IMR-90 (cell line): ENCODE results near the gene ALDH3B2. TPM values are rescaled to one million over a fixed set of nuclear protein-coding genes. Genes with fewer than 3 reads are reported as not detected.

Source experiments
- ATAC-seq: fragments of 200-7000 bp; cut with Tn5 transposase; 2 replicates; pipeline ENCODE4 v1.9.1; 2020; ENCODE audit warnings: low read depth, mild to moderate bottlenecking, moderate library complexity
- BruUV-seq: library from RNA; stranded (reverse); fragments of 400-500 nt; replicated peaks from 2 replicates; lab custom pipeline; 2021; lab: Mats Ljungman, UMichigan
- CTCF ChIA-PET: fragments of 300-600 bp; formaldehyde crosslinking; extraction: SDS; loops from one replicate; lab custom pipeline; 2021; ENCODE audit warnings: antibody characterized with exemption; lab: Yijun Ruan, JAX
- POLR2A ChIA-PET: fragments of 300-600 bp; sonication (Branson Sonifier 250); formaldehyde crosslinking; loops from one replicate; lab custom pipeline; 2022; ENCODE audit warnings: antibody characterized with exemption; ENCODE audit not compliant: unreplicated experiment; lab: Charles Lee
- DNase-seq: peaks from one replicate; pipeline ENCODE4 v3.0.0; 2013
- H2AFZ ChIP-seq: replicated peaks from 2 replicates; pipeline ENCODE3; 2013; ENCODE audit warnings: low read length, mild to moderate bottlenecking; ENCODE audit not compliant: poor library complexity
- H2AK5ac ChIP-seq: 2 replicates; pipeline ENCODE4 v1.6.1; 2013; ENCODE audit warnings: low read depth, low read length, inconsistent platforms
- H2AK9ac ChIP-seq: replicated peaks from 2 replicates; pipeline ENCODE3; 2013; ENCODE audit warnings: mild to moderate bottlenecking, low read depth, low read length, moderate library complexity; ENCODE audit not compliant: poor library complexity
- H2BK120ac ChIP-seq: 2 replicates; pipeline ENCODE4 v1.6.1; 2013; ENCODE audit warnings: low read depth, low read length, inconsistent platforms
- H2BK15ac ChIP-seq: 3 replicates; pipeline ENCODE4 v1.6.1; 2013; ENCODE audit warnings: low read depth, low read length, inconsistent platforms
- H2BK20ac ChIP-seq: 2 replicates; pipeline ENCODE4 v1.6.1; 2013; ENCODE audit warnings: low read depth, mild to moderate bottlenecking, inconsistent platforms, low read length, moderate library complexity
- H2BK5ac ChIP-seq: 2 replicates; pipeline ENCODE4 v1.6.1; 2013; ENCODE audit warnings: mild to moderate bottlenecking, low read depth, low read length, inconsistent platforms; ENCODE audit not compliant: poor library complexity, severe bottlenecking
- H3K14ac ChIP-seq: replicated peaks from 2 replicates; pipeline ENCODE4 v1.6.1; 2013; ENCODE audit warnings: low read depth, low read length, inconsistent platforms
- H3K18ac ChIP-seq: 2 replicates; pipeline ENCODE4 v1.6.1; 2013; ENCODE audit warnings: low read depth, low read length, control low read depth
- H3K23ac ChIP-seq: 2 replicates; pipeline ENCODE4 v1.6.1; 2013; ENCODE audit warnings: low read depth, low read length, inconsistent platforms
- H3K27ac ChIP-seq: 2 replicates; pipeline ENCODE4 v1.5.1; 2013; ENCODE audit warnings: mild to moderate bottlenecking, control low read depth, low read length; ENCODE audit not compliant: insufficient read depth
- H3K27me3 ChIP-seq: 2 replicates; pipeline ENCODE4 v1.6.1; 2013; ENCODE audit warnings: low read length; ENCODE audit not compliant: control insufficient read depth, insufficient read depth
- H3K36me3 ChIP-seq: 2 replicates; pipeline ENCODE4 v1.6.1; 2013; ENCODE audit warnings: low read length, mixed read lengths; ENCODE audit not compliant: control insufficient read depth, insufficient read depth
- H3K4ac ChIP-seq: 2 replicates; pipeline ENCODE4 v1.6.1; 2013; ENCODE audit warnings: low read depth, low read length, inconsistent platforms
- H3K4me1 ChIP-seq: 2 replicates; pipeline ENCODE4 v1.6.1; 2013; ENCODE audit warnings: low read length, mixed read lengths; ENCODE audit not compliant: control insufficient read depth, insufficient read depth
- H3K4me2 ChIP-seq: 2 replicates; pipeline ENCODE4 v1.6.1; 2013; ENCODE audit warnings: low read depth, mild to moderate bottlenecking, control low read depth, low read length, moderate library complexity
- H3K4me3 ChIP-seq: 2 replicates; pipeline ENCODE4 v1.5.1; 2013; ENCODE audit warnings: low read depth, mild to moderate bottlenecking, control low read depth, low read length, moderate library complexity; ENCODE audit not compliant: insufficient read depth
- H3K56ac ChIP-seq: 2 replicates; pipeline ENCODE4 v1.6.1; 2013; ENCODE audit warnings: low read length, inconsistent platforms; ENCODE audit not compliant: insufficient read depth; ENCODE audit errors: extremely low read depth
- H3K79me1 ChIP-seq, 2 experiments: 2 replicates each; pipeline ENCODE4 v1.6.1; 2013; ENCODE audit warnings: low read length in 2 of 2, inconsistent platforms in 1 of 2, low read depth in 1 of 2
- H3K9ac ChIP-seq: 2 replicates; pipeline ENCODE4 v1.6.1; 2013; ENCODE audit warnings: low read depth, low read length, control low read depth
- H3K9me1 ChIP-seq: 2 replicates; pipeline ENCODE4 v1.6.1; 2013; ENCODE audit warnings: low read length, inconsistent platforms; ENCODE audit not compliant: insufficient read depth
- H3K9me3 ChIP-seq: 2 replicates; pipeline ENCODE4 v1.6.1; 2013; ENCODE audit warnings: low read length; ENCODE audit not compliant: control insufficient read depth, insufficient read depth
- H4K20me1 ChIP-seq: 2 replicates; pipeline ENCODE4 v1.6.1; 2013; ENCODE audit warnings: low read length, inconsistent platforms; ENCODE audit not compliant: insufficient read depth
- H4K5ac ChIP-seq: 2 replicates; pipeline ENCODE4 v1.6.1; 2013; ENCODE audit warnings: mild to moderate bottlenecking, low read depth, low read length, control low read depth
- H4K8ac ChIP-seq, 2 experiments: 2 replicates each; pipeline ENCODE4 v1.6.1; 2013; ENCODE audit warnings: low read depth in 2 of 2, low read length in 2 of 2, control low read depth in 1 of 2, inconsistent platforms in 1 of 2
- H4K91ac ChIP-seq: 2 replicates; pipeline ENCODE4 v1.6.1; 2013; ENCODE audit warnings: low read depth, low read length, inconsistent platforms; ENCODE audit not compliant: insufficient read depth
- CEBPB ChIP-seq: IDR thresholded peaks from 2 replicates; pipeline ENCODE4 v1.6.1; 2012; ENCODE audit warnings: low read depth, low read length, improper control_type of control experiment
- CHD1 ChIP-seq: IDR thresholded peaks from 2 replicates; pipeline ENCODE4 v1.6.1; 2012; ENCODE audit warnings: low read depth, low read length, improper control_type of control experiment
- ELK1 ChIP-seq: fragments of 150-350 bp; IDR thresholded peaks from 2 replicates; pipeline ENCODE4 v1.6.1; 2016; ENCODE audit warnings: low read depth, mild to moderate bottlenecking, low read length, moderate library complexity, borderline replicate concordance
- FOS ChIP-seq: fragments of 150-350 bp; IDR thresholded peaks from 2 replicates; pipeline ENCODE4 v1.6.1; 2016; ENCODE audit warnings: low read depth, low read length
- MAFK ChIP-seq: IDR thresholded peaks from 2 replicates; pipeline ENCODE4 v1.6.1; 2012; ENCODE audit warnings: low read depth, low read length, improper control_type of control experiment
- MAZ ChIP-seq: IDR thresholded peaks from 2 replicates; pipeline ENCODE4 v1.6.1; 2012; ENCODE audit warnings: low read depth, mild to moderate bottlenecking, low read length, improper control_type of control experiment, moderate library complexity, borderline replicate concordance
- MXI1 ChIP-seq: IDR thresholded peaks from 2 replicates; pipeline ENCODE4 v1.6.1; 2012; ENCODE audit warnings: low read depth, mild to moderate bottlenecking, low read length, moderate library complexity, borderline replicate concordance
- NFE2L2 ChIP-seq: fragments of 150-350 bp; IDR thresholded peaks from 2 replicates; pipeline ENCODE4 v1.6.1; 2016; ENCODE audit warnings: low read depth, mild to moderate bottlenecking, low read length
- POLR2A ChIP-seq: IDR thresholded peaks from 2 replicates; pipeline ENCODE4 v1.6.1; 2012; ENCODE audit warnings: mild to moderate bottlenecking, low read depth, low read length
- RAD21 ChIP-seq: IDR thresholded peaks from 2 replicates; pipeline ENCODE4 v1.6.1; 2012; ENCODE audit warnings: low read length, improper control_type of control experiment
- RFX5 ChIP-seq: IDR thresholded peaks from 2 replicates; pipeline ENCODE4 v1.8.0; 2012; ENCODE audit warnings: low read depth, mild to moderate bottlenecking, low read length, moderate library complexity
- SMC3 ChIP-seq: fragments of 150-350 bp; IDR thresholded peaks from 2 replicates; pipeline ENCODE4 v1.6.1; 2016; ENCODE audit warnings: low read depth, mild to moderate bottlenecking, antibody characterized with exemption, low read length, moderate library complexity
- USF2 ChIP-seq: fragments of 150-350 bp; IDR thresholded peaks from 2 replicates; pipeline ENCODE4 v1.6.1; 2017; ENCODE audit warnings: mild to moderate bottlenecking, antibody characterized with exemption, low read length, low read depth
- WGBS, 2 experiments: methylation state at CpG; one replicate each; pipeline versions ENCODE4 v1.1.5 to v1.1.7; 2013; ENCODE audit warnings: missing lambda C conversion rate in 2 of 2; ENCODE audit not compliant: insufficient read length in 1 of 2; ENCODE audit errors: extremely low coverage in 2 of 2; 5-methylcytosine and 5-hydroxymethylcytosine counted together
- dilution Hi-C: fragments of 300-500 bp; cut with HindIII; formaldehyde crosslinking; loops from one replicate; pipeline ENCODE4 v1.14.3; 2018; ENCODE audit warnings: low sequenced_read_pairs; ENCODE audit not compliant: unreplicated experiment
- in situ Hi-C: fragments of 300-500 bp; cut with MboI; formaldehyde crosslinking; loops from 3 replicates; pipeline ENCODE4 v1.14.3; 2019; ENCODE audit warnings: low sequenced_read_pairs, inconsistent platforms, mixed read lengths
- intact Hi-C: fragments of 100-400 bp; cut with micrococcal nuclease; formaldehyde crosslinking; loops from 2 replicates; pipeline ENCODE4 v1.10.0; 2022
- polyA plus RNA-seq, 3 experiments: library from polyadenylated mRNA; depleted of rRNA; stranded (reverse); fragments of >200 nt; gene quantifications; 2 replicates each; pipeline ENCODE4 v1.2.3, GENCODE V29; 2012; ENCODE audit warnings: low replicate concordance in 1 of 3
- total RNA-seq: library from RNA; depleted of rRNA; stranded (reverse); fragments of >200 nt; gene quantifications from 2 replicates; pipeline ENCODE4 v1.2.3, GENCODE V29; 2012

The ALDH3B2 gene
- total and polyA plus RNA-seq, 2 of the 4 experiments (the other 2 are of a cell fraction) = not detected

GRCh38 chr11:67640021-67640757 is 34.2 kb downstream of the ALDH3B2 start (continued):
- no peak for TF ChIP-seq MAZ

- Histone ChIP-seq H2AK9ac (no peak within 1 kb of the TSS), H4K8ac (no peak within 1 kb of the TSS), H2BK5ac (no peak within 1 kb of the TSS), H3K27me3 (peaks cover 16% of the 10 kb centered on the region; the same call in 1 of the 2 replicates), H2BK15ac (no peak within 1 kb of the TSS), H3K4me2 (no peak within 1 kb of the TSS), H3K23ac (no peak within 1 kb of the TSS), H3K18ac (no peak within 1 kb of the TSS), H2AK5ac (no peak within 1 kb of the TSS), H4K91ac (no peak within 1 kb of the TSS), H3K27ac (no peak within 1 kb of the TSS), H3K9me3 (no peaks in the 10 kb centered on the region; the same call in 1 of the 2 replicates), H3K9ac (no peak within 1 kb of the TSS), H3K56ac (no peak within 1 kb of the TSS), H3K4me3 (no peak within 1 kb of the TSS), H4K20me1 (no peaks in the 10 kb centered on the region), H3K14ac (no peak within 1 kb of the TSS), H2AFZ (peak within 1 kb of the TSS; percentile 63), H3K36me3 (no peaks in the 10 kb centered on the region), H3K4ac (no peak within 1 kb of the TSS), H2BK120ac (no peak within 1 kb of the TSS), H3K4me1 (no peaks in the 10 kb centered on the region), H2BK20ac (no peak within 1 kb of the TSS), H3K9me1 (no peaks in the 10 kb centered on the region), H3K79me1 (no peaks in the 10 kb centered on the region), H4K5ac (no peak within 1 kb of the TSS)
- in situ Hi-C loops (no loop called here), dilution Hi-C loops (no loop called here), intact Hi-C loops (no loop called here)
- WGBS, 2 experiments = 68% methylated on average over 9 of the region's 18 CpGs; no CpG with 5 or more reads in 1 of the 2 experiments
- DNase-seq (no peak), ATAC-seq (no peak)
- no peak for TF ChIP-seq NFE2L2
- no peak for TF ChIP-seq ELK1
- TF ChIP-seq MAZ = no peak
- TF ChIP-seq SMC3 = no peak
- TF ChIP-seq POLR2A = no peak
- no peak for TF ChIP-seq USF2
- TF ChIP-seq FOS = no peak
- no peak for TF ChIP-seq MXI1
- TF ChIP-seq MAFK = no peak
- no peak for TF ChIP-seq CEBPB
- TF ChIP-seq RFX5 = no peak
- TF ChIP-seq CHD1 = no peak
- no peak for TF ChIP-seq RAD21
- ChIA-PET POLR2A (no interaction called here), CTCF (interaction anchor here (0.5 kb wide), 1 partner anchor 101 kb away, joined by 4 read pairs; no protein-coding TSS in a partner anchor)
- BruUV-seq = no TSS peak
These were observed 35.0 kb downstream of the ALDH3B2 start, which contains the start of gene TBX10 for GRCh38 chr11:67639438-67639859. Gene TBX10, minus strand, starts transcription at chr11:67639763. Its CDS starts 291 bp downstream, at chr11:67639472.
